Calu3 (cell line): ENCODE measurements around the gene MRPS18B. TPM values are rescaled to one million over a fixed set of nuclear protein-coding genes. Genes with fewer than 3 reads are reported as not detected.
A peak's percentile ranks its signal among the peaks of the same experiment; 100 is the strongest.

ENCODE experiments used
- BruUV-seq: library from RNA; stranded (reverse); fragments of 400-500 nt; replicated peaks from 2 replicates; lab custom pipeline; 2021; lab: Mats Ljungman, UMichigan
- CTCF ChIA-PET: fragments of 300-600 bp; sonication (Branson Sonifier 250); formaldehyde crosslinking; loops from one replicate; lab custom pipeline; 2022; ENCODE audit warnings: antibody characterized with exemption; lab: Charles Lee
- DNase-seq: peaks from one replicate; pipeline ENCODE4 v3.0.0; 2022
- H3K27ac Mint-ChIP-seq: one replicate; pipeline ENCODE4 v1.8.0; 2022; ENCODE audit warnings: mixed read lengths; ENCODE audit not compliant: unreplicated experiment
- H3K27me3 Mint-ChIP-seq: one replicate; pipeline ENCODE4 v1.8.0; 2022; ENCODE audit warnings: mixed read lengths; ENCODE audit not compliant: unreplicated experiment
- H3K36me3 Mint-ChIP-seq: one replicate; pipeline ENCODE4 v1.8.0; 2022; ENCODE audit warnings: mild to moderate bottlenecking, moderate library complexity, mixed read lengths; ENCODE audit not compliant: insufficient read depth, unreplicated experiment
- H3K4me1 Mint-ChIP-seq: one replicate; pipeline ENCODE4 v1.8.0; 2022; ENCODE audit warnings: mild to moderate bottlenecking, low read depth, mixed read lengths; ENCODE audit not compliant: unreplicated experiment
- H3K4me3 Mint-ChIP-seq: one replicate; pipeline ENCODE4 v1.8.0; 2022; ENCODE audit warnings: mild to moderate bottlenecking, low read depth, moderate library complexity, mixed read lengths; ENCODE audit not compliant: unreplicated experiment
- H3K9me3 Mint-ChIP-seq: one replicate; pipeline ENCODE4 v1.8.0; 2022; ENCODE audit warnings: low read depth, mixed read lengths; ENCODE audit not compliant: unreplicated experiment
- intact Hi-C: fragments of 100-400 bp; cut with micrococcal nuclease; formaldehyde crosslinking; loops from one replicate; pipeline ENCODE4 v1.10.0; 2022; ENCODE audit not compliant: unreplicated experiment
- total RNA-seq: library from RNA; stranded (reverse); gene quantifications from 2 replicates; pipeline ENCODE4 v1.2.3, GENCODE V29; 2022
- TF ChIP-seq, protein P1 (sequence below): fragments of 200-600 bp; IDR thresholded peaks from one replicate; pipeline ENCODE4 v1.8.0; 2022; ENCODE audit warnings: antibody characterized with exemption; ENCODE audit not compliant: unreplicated experiment

The MRPS18B gene
- total RNA-seq, 1 experiment from 2014 or later = 103 TPM

- no peaks in the 10 kb centered on the region for H3K27me3 Mint-ChIP-seq
- CTCF ChIA-PET = interaction anchor here (0.7 to 1.2 kb wide), 2 partner anchors 15 to 22 kb away, joined by 3 read pairs; no protein-coding TSS in a partner anchor
- intact Hi-C loops = loop anchor here (5.0 kb wide), 1 partner anchor 57 kb away; no protein-coding TSS in a partner anchor
- no peaks in the 10 kb centered on the region for H3K9me3 Mint-ChIP-seq
- H3K4me3 Mint-ChIP-seq = no peak overlapping the region
- H3K27ac Mint-ChIP-seq = peak overlapping the region; percentile 71
- H3K36me3 Mint-ChIP-seq = peaks cover 94% of the 10 kb centered on the region
- DNase-seq = no peak
- H3K4me1 Mint-ChIP-seq = no peaks in the 10 kb centered on the region
- TF ChIP-seq, protein P1, sequence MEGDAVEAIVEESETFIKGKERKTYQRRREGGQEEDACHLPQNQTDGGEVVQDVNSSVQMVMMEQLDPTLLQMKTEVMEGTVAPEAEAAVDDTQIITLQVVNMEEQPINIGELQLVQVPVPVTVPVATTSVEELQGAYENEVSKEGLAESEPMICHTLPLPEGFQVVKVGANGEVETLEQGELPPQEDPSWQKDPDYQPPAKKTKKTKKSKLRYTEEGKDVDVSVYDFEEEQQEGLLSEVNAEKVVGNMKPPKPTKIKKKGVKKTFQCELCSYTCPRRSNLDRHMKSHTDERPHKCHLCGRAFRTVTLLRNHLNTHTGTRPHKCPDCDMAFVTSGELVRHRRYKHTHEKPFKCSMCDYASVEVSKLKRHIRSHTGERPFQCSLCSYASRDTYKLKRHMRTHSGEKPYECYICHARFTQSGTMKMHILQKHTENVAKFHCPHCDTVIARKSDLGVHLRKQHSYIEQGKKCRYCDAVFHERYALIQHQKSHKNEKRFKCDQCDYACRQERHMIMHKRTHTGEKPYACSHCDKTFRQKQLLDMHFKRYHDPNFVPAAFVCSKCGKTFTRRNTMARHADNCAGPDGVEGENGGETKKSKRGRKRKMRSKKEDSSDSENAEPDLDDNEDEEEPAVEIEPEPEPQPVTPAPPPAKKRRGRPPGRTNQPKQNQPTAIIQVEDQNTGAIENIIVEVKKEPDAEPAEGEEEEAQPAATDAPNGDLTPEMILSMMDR = no peak
- no TSS peak for BruUV-seq
These were observed 17.9 kb upstream of the MRPS18B start for GRCh38 chr6:30599625-30600324.

- H3K4me1 Mint-ChIP-seq = no peaks in the 10 kb centered on the region
- BruUV-seq = TSS peak; percentile 4
- TF ChIP-seq, protein P1 = no peak
- CTCF ChIA-PET = interaction anchor here (0.7 to 1.2 kb wide), 2 partner anchors 15 to 23 kb away, joined by 3 read pairs; no protein-coding TSS in a partner anchor
- no peak overlapping the region for H3K4me3 Mint-ChIP-seq
- H3K36me3 Mint-ChIP-seq = peaks cover 96% of the 10 kb centered on the region
- intact Hi-C loops = no loop called here
- no peaks in the 10 kb centered on the region for H3K27me3 Mint-ChIP-seq
- no peaks in the 10 kb centered on the region for H3K9me3 Mint-ChIP-seq
- no peak for DNase-seq
- peak overlapping the region; percentile 71 for H3K27ac Mint-ChIP-seq
These were observed 17.1 kb upstream of the MRPS18B start for GRCh38 chr6:30600451-30600961.

DNA sequence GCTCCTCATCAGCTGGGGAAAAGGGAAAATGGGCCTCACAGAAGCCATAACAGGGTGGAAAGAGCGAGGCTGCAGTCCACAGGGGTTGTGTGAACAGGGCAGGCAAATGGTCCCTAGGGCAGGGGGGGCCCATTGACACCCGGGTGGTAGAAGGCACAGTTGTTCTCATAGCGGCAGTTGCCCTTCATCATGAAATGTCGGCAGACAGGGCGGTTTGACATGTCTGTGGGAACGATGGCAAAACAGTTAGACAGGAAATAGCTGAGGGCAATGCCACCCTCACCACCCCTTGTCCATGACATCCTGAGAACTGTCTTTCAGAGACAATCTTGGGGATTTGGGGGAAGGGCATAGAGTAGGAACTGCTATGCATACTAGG, 16.2 kb upstream of the MRPS18B start:
- no peak overlapping the region for H3K4me3 Mint-ChIP-seq
- no peaks in the 10 kb centered on the region for H3K4me1 Mint-ChIP-seq
- peak overlapping the region; percentile 35 for H3K27ac Mint-ChIP-seq
- TF ChIP-seq, protein P1 = no peak
- DNase-seq = no peak
- H3K9me3 Mint-ChIP-seq = no peaks in the 10 kb centered on the region
- CTCF ChIA-PET = no interaction called here
- intact Hi-C loops = no loop called here
- no TSS peak for BruUV-seq
- peaks cover 99% of the 10 kb centered on the region for H3K36me3 Mint-ChIP-seq
- H3K27me3 Mint-ChIP-seq = no peaks in the 10 kb centered on the region

- Mint-ChIP-seq H3K4me1 (no peaks in the 10 kb centered on the region), H3K27ac (peak overlapping the region; percentile 35), H3K36me3 (peaks cover 99% of the 10 kb centered on the region), H3K4me3 (no peak overlapping the region), H3K27me3 (no peaks in the 10 kb centered on the region), H3K9me3 (no peaks in the 10 kb centered on the region)
- no TSS peak for BruUV-seq
- no peak for DNase-seq
- intact Hi-C loops = no loop called here
- CTCF ChIA-PET = no interaction called here
- TF ChIP-seq, protein P1 = no peak
These were observed 15.6 kb upstream of the MRPS18B start for GRCh38 chr6:30601815-30602641.
